HEK293 (cell line): ENCODE results near the gene NEUROD4.

Source experiments
- GLI2 ChIP-seq: fragments of 450-650 bp; formaldehyde crosslinking; IDR thresholded peaks from 2 replicates; pipeline ENCODE4; 2017; ENCODE audit warnings: missing biosample characterization, missing genetic modification characterization, low read depth, borderline replicate concordance
- KLF10 ChIP-seq: fragments of 450-650 bp; IDR thresholded peaks from 2 replicates; pipeline ENCODE4 v1.5.1; 2018; ENCODE audit warnings: missing biosample characterization, mild to moderate bottlenecking, missing genetic modification characterization
- KLF7 ChIP-seq: fragments of 450-650 bp; formaldehyde crosslinking; IDR thresholded peaks from 2 replicates; pipeline ENCODE4 v1.5.1; 2016; ENCODE audit warnings: missing biosample characterization, missing genetic modification characterization, borderline replicate concordance
- KLF8 ChIP-seq: fragments of 450-650 bp; formaldehyde crosslinking; IDR thresholded peaks from 2 replicates; pipeline ENCODE4 v1.5.1; 2016; ENCODE audit warnings: missing biosample characterization, missing genetic modification characterization
- ZFP3 ChIP-seq: fragments of 450-650 bp; formaldehyde crosslinking; IDR thresholded peaks from 2 replicates; pipeline ENCODE4 v1.5.1; 2016; ENCODE audit warnings: low read depth, missing biosample characterization, missing genetic modification characterization
- ZNF175 ChIP-seq: fragments of 450-650 bp; formaldehyde crosslinking; IDR thresholded peaks from 2 replicates; pipeline ENCODE4 v1.5.1; 2016; ENCODE audit warnings: missing biosample characterization, missing genetic modification characterization
- ZNF223 ChIP-seq: fragments of 450-650 bp; formaldehyde crosslinking; IDR thresholded peaks from 2 replicates; pipeline ENCODE4 v1.5.1; 2016; ENCODE audit warnings: missing biosample characterization, missing genetic modification characterization
- ZNF394 ChIP-seq: fragments of 450-650 bp; formaldehyde crosslinking; IDR thresholded peaks from 2 replicates; pipeline ENCODE4 v1.5.1; 2016; ENCODE audit warnings: missing biosample characterization, missing genetic modification characterization, mild to moderate bottlenecking, moderate library complexity, borderline replicate concordance
- ZNF473 ChIP-seq: fragments of 450-650 bp; formaldehyde crosslinking; IDR thresholded peaks from 2 replicates; pipeline ENCODE4 v1.5.1; 2017; ENCODE audit warnings: missing biosample characterization, missing genetic modification characterization
- ZNF510 ChIP-seq: fragments of 450-650 bp; formaldehyde crosslinking; IDR thresholded peaks from 2 replicates; pipeline ENCODE4 v1.5.1; 2018; ENCODE audit warnings: mild to moderate bottlenecking, missing genetic modification characterization, missing biosample characterization; ENCODE audit not compliant: insufficient replicate concordance
- ZNF555 ChIP-seq: fragments of 450-650 bp; formaldehyde crosslinking; conservative IDR thresholded peaks from 2 replicates; pipeline ENCODE4 v1.5.1; 2017; ENCODE audit warnings: missing biosample characterization, mild to moderate bottlenecking, missing genetic modification characterization, inconsistent platforms
- ZNF585B ChIP-seq: fragments of 450-650 bp; formaldehyde crosslinking; IDR thresholded peaks from 2 replicates; pipeline ENCODE4 v1.5.1; 2016; ENCODE audit warnings: missing biosample characterization, missing genetic modification characterization
- ZNF621 ChIP-seq: fragments of 450-650 bp; formaldehyde crosslinking; IDR thresholded peaks from 2 replicates; pipeline ENCODE4 v1.5.1; 2017; ENCODE audit warnings: missing biosample characterization, missing genetic modification characterization
- ZNF664 ChIP-seq: fragments of 450-650 bp; formaldehyde crosslinking; IDR thresholded peaks from 2 replicates; pipeline ENCODE4 v1.5.1; 2016; ENCODE audit warnings: missing biosample characterization, missing genetic modification characterization
- ZNF791 ChIP-seq: fragments of 450-650 bp; formaldehyde crosslinking; IDR thresholded peaks from 2 replicates; pipeline ENCODE4 v1.5.1; 2016; ENCODE audit warnings: missing biosample characterization, missing genetic modification characterization
- ZNF792 ChIP-seq: fragments of 450-650 bp; formaldehyde crosslinking; IDR thresholded peaks from 2 replicates; pipeline ENCODE4 v1.5.1; 2016; ENCODE audit warnings: missing biosample characterization, missing genetic modification characterization
- ZNF843 ChIP-seq: fragments of 450-650 bp; formaldehyde crosslinking; IDR thresholded peaks from 2 replicates; pipeline ENCODE4 v1.5.1; 2016; ENCODE audit warnings: missing biosample characterization, missing genetic modification characterization
- ZSCAN16 ChIP-seq: fragments of 450-650 bp; formaldehyde crosslinking; IDR thresholded peaks from 2 replicates; pipeline ENCODE4 v1.5.1; 2016; ENCODE audit warnings: missing biosample characterization, missing genetic modification characterization
- TF ChIP-seq, protein P1 (sequence below): fragments of 450-650 bp; formaldehyde crosslinking; IDR thresholded peaks from 2 replicates; pipeline ENCODE4 v1.5.1; 2016; ENCODE audit warnings: missing biosample characterization, missing genetic modification characterization
- TF ChIP-seq, protein P2 (sequence below): fragments of 450-650 bp; formaldehyde crosslinking; IDR thresholded peaks from 2 replicates; pipeline ENCODE4 v1.5.1; 2017; ENCODE audit warnings: missing biosample characterization, missing genetic modification characterization
- TF ChIP-seq, protein P3 (sequence below): fragments of 450-650 bp; formaldehyde crosslinking; IDR thresholded peaks from 2 replicates; pipeline ENCODE4 v1.5.1; 2016; ENCODE audit warnings: missing biosample characterization, missing genetic modification characterization
- TF ChIP-seq, protein P4 (sequence below): fragments of 450-650 bp; formaldehyde crosslinking; IDR thresholded peaks from 2 replicates; pipeline ENCODE4 v1.5.1; 2016; ENCODE audit warnings: missing biosample characterization, missing genetic modification characterization, borderline replicate concordance
- TF ChIP-seq, protein P5 (sequence below): fragments of 450-650 bp; formaldehyde crosslinking; IDR thresholded peaks from 2 replicates; pipeline ENCODE4 v1.5.1; 2017; ENCODE audit warnings: missing biosample characterization, missing genetic modification characterization
- TF ChIP-seq, protein P6 (sequence below): fragments of 450-650 bp; formaldehyde crosslinking; IDR thresholded peaks from 2 replicates; pipeline ENCODE4 v1.5.1; 2016; ENCODE audit warnings: missing biosample characterization, missing genetic modification characterization

NEUROD4 gene

DNA sequence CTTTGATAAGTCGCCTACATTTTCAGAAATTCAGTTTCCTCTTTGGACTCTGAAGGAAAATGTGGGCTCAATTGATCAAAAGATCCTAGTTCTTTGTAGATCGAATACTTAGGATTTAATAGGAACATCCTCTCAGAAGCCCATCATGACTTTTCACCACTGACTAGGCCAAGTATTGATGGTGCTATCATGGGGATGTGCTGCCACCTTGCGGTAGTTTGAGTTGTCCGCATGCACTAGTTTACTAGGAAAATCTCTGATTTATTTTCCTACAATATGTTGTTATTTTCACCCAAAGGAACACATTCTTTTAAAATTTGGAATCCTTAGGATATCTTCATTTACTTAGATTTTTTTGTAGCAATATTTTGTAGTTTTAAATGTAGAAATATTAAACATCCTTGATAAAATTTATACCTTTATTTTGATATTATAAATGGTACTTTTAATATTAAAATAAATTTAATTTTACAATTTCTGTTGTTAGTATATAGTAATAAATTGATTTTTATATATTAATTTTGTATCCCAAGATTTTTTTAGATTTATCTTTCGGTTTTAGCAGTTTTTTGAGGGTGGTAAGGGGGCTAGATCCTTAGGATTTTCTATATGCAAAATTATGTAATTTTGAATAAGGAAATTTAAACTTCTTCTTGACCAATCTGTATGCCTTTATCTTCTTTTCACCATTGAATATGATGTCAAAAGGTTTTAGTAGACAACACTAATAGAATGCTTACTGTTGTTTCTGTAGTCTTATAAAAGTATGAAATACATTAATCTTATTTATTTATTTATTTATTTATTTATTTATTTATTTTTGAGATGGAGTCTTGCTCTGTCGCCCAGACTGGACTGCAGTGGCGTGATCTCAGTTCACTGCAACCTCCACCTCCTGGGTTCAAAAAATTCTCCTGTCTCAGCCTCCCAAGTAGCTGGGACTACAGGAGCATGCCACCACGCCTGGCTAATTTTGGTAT is 53.6 kb downstream of the NEUROD4 start (continued):
- TF ChIP-seq KLF8 (tag by site-specific recombination) (no peak), ZFP3 (tag by site-specific recombination) (no peak), KLF7 (tag by site-specific recombination) (no peak), ZNF585B (tag by site-specific recombination) (no peak), ZNF792 (tag by site-specific recombination) (no peak), ZSCAN16 (tag by site-specific recombination) (no peak), ZNF843 (tag by site-specific recombination) (no peak), ZNF510 (tag by site-specific recombination) (peak; percentile 57), ZNF621 (no peak), ZNF394 (tag by site-specific recombination) (peak; percentile 95), ZNF473 (tag by site-specific recombination) (no peak), ZNF664 (tag by site-specific recombination) (peak; percentile 53; the same call in 1 of the 2 replicates), GLI2 (tag by site-specific recombination) (peak; percentile 18; the same call in 1 of the 2 replicates), ZNF175 (tag by site-specific recombination) (no peak), KLF10 (tag by site-specific recombination) (no peak), ZNF223 (tag by site-specific recombination) (no peak), ZNF555 (tag by site-specific recombination) (peak; percentile 82), ZNF791 (0 out of 2 replicates have a peak, but pooled peaks have one; percentile 49)
- TF ChIP-seq, protein P1, sequence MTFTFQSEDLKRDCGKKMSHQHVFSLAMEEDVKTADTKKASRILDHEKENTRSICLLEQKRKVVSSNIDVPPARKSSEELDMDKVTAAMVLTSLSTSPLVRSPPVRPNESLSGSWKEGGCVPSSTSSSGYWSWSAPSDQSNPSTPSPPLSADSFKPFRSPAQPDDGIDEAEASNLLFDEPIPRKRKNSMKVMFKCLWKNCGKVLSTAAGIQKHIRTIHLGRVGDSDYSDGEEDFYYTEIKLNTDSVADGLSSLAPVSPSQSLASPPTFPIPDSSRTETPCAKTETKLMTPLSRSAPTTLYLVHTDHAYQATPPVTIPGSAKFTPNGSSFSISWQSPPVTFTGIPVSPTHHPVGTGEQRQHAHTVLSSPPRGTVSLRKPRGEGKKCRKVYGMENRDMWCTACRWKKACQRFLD (tag by site-specific recombination): no peak
- TF ChIP-seq, protein P2, sequence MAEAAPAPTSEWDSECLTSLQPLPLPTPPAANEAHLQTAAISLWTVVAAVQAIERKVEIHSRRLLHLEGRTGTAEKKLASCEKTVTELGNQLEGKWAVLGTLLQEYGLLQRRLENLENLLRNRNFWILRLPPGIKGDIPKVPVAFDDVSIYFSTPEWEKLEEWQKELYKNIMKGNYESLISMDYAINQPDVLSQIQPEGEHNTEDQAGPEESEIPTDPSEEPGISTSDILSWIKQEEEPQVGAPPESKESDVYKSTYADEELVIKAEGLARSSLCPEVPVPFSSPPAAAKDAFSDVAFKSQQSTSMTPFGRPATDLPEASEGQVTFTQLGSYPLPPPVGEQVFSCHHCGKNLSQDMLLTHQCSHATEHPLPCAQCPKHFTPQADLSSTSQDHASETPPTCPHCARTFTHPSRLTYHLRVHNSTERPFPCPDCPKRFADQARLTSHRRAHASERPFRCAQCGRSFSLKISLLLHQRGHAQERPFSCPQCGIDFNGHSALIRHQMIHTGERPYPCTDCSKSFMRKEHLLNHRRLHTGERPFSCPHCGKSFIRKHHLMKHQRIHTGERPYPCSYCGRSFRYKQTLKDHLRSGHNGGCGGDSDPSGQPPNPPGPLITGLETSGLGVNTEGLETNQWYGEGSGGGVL (tag by site-specific recombination): no peak
- TF ChIP-seq, protein P3, sequence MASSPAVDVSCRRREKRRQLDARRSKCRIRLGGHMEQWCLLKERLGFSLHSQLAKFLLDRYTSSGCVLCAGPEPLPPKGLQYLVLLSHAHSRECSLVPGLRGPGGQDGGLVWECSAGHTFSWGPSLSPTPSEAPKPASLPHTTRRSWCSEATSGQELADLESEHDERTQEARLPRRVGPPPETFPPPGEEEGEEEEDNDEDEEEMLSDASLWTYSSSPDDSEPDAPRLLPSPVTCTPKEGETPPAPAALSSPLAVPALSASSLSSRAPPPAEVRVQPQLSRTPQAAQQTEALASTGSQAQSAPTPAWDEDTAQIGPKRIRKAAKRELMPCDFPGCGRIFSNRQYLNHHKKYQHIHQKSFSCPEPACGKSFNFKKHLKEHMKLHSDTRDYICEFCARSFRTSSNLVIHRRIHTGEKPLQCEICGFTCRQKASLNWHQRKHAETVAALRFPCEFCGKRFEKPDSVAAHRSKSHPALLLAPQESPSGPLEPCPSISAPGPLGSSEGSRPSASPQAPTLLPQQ: no peak
- TF ChIP-seq, protein P4, sequence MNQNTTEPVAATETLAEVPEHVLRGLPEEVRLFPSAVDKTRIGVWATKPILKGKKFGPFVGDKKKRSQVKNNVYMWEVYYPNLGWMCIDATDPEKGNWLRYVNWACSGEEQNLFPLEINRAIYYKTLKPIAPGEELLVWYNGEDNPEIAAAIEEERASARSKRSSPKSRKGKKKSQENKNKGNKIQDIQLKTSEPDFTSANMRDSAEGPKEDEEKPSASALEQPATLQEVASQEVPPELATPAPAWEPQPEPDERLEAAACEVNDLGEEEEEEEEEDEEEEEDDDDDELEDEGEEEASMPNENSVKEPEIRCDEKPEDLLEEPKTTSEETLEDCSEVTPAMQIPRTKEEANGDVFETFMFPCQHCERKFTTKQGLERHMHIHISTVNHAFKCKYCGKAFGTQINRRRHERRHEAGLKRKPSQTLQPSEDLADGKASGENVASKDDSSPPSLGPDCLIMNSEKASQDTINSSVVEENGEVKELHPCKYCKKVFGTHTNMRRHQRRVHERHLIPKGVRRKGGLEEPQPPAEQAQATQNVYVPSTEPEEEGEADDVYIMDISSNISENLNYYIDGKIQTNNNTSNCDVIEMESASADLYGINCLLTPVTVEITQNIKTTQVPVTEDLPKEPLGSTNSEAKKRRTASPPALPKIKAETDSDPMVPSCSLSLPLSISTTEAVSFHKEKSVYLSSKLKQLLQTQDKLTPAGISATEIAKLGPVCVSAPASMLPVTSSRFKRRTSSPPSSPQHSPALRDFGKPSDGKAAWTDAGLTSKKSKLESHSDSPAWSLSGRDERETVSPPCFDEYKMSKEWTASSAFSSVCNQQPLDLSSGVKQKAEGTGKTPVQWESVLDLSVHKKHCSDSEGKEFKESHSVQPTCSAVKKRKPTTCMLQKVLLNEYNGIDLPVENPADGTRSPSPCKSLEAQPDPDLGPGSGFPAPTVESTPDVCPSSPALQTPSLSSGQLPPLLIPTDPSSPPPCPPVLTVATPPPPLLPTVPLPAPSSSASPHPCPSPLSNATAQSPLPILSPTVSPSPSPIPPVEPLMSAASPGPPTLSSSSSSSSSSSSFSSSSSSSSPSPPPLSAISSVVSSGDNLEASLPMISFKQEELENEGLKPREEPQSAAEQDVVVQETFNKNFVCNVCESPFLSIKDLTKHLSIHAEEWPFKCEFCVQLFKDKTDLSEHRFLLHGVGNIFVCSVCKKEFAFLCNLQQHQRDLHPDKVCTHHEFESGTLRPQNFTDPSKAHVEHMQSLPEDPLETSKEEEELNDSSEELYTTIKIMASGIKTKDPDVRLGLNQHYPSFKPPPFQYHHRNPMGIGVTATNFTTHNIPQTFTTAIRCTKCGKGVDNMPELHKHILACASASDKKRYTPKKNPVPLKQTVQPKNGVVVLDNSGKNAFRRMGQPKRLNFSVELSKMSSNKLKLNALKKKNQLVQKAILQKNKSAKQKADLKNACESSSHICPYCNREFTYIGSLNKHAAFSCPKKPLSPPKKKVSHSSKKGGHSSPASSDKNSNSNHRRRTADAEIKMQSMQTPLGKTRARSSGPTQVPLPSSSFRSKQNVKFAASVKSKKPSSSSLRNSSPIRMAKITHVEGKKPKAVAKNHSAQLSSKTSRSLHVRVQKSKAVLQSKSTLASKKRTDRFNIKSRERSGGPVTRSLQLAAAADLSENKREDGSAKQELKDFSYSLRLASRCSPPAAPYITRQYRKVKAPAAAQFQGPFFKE: no peak
- TF ChIP-seq, protein P5, sequence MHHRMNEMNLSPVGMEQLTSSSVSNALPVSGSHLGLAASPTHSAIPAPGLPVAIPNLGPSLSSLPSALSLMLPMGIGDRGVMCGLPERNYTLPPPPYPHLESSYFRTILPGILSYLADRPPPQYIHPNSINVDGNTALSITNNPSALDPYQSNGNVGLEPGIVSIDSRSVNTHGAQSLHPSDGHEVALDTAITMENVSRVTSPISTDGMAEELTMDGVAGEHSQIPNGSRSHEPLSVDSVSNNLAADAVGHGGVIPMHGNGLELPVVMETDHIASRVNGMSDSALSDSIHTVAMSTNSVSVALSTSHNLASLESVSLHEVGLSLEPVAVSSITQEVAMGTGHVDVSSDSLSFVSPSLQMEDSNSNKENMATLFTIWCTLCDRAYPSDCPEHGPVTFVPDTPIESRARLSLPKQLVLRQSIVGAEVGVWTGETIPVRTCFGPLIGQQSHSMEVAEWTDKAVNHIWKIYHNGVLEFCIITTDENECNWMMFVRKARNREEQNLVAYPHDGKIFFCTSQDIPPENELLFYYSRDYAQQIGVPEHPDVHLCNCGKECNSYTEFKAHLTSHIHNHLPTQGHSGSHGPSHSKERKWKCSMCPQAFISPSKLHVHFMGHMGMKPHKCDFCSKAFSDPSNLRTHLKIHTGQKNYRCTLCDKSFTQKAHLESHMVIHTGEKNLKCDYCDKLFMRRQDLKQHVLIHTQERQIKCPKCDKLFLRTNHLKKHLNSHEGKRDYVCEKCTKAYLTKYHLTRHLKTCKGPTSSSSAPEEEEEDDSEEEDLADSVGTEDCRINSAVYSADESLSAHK (tag by site-specific recombination): no peak
- TF ChIP-seq, protein P6, sequence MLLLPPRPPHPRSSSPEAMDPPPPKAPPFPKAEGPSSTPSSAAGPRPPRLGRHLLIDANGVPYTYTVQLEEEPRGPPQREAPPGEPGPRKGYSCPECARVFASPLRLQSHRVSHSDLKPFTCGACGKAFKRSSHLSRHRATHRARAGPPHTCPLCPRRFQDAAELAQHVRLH (tag by site-specific recombination): no peak
